ENCODE results near the gene CEP250. TPM values are rescaled to one million over a fixed set of nuclear protein-coding genes. Genes with fewer than 3 reads are reported as not detected.

Gene CEP250
- total and polyA plus RNA-seq, 4 donors, result 16.2 to 32.5 (median 19.9) TPM

- Histone ChIP-seq H3K9me3 (ENCODE audit: control insufficient read depth, low read length) (no peaks in the 10 kb centered on the region), H3K36me3 (ENCODE audit: control insufficient read depth in 1 of 2, insufficient read depth in 2 of 2, low read length in 1 of 2) (no peaks in the 10 kb centered on the region), H3K4me1 (ENCODE audit: control insufficient read depth in 1 of 2, insufficient read depth in 2 of 2, low read length in 2 of 2) (no peaks in the 10 kb centered on the region), H3K4me3 (ENCODE audit: low read length in 2 of 2) (no peak overlapping the region), H3K27me3 (ENCODE audit: control insufficient read depth in 1 of 2, insufficient read depth in 2 of 2, low read length in 1 of 2) (no peaks in the 10 kb centered on the region), H3K27ac (ENCODE audit: low read depth in 1 of 2, low read length in 2 of 2) (no peak overlapping the region)
- intact Hi-C loops (cut with DNase I), result no loop called here
- ATAC-seq (ENCODE audit: low FRiP score), result no peak
- peak; percentile 30 to 52 for DNase-seq
- WGBS, 2 donors, result 70 to 78% methylated on average over 9 to 10 of the region's 10 CpGs
Observed at GRCh38 chr20:35562541-35563110, 107.2 kb downstream of the CEP250 start.

DNA sequence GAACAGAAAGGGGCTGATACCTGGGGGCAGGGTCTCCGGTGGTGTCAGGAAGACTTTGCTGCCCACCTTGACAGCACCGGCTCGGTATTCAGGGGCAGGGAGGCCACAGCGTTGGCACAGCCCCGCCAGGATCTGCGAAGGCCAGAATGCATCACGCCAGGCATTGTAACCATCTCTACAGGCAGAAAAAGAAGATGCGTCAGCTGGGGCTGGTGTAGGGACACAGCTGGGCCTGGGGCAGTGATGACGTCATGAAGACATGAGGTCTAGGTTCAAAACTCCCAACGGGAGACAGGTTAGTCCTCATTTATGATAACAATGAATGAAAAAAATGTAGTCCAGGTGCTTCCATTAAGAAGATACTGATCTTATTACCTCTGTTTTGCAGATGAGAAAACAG is 108.4 kb downstream of the CEP250 start:
- WGBS, 2 donors, result 91 to 94% methylated on average over 10 of the region's 10 CpGs
- Histone ChIP-seq H3K27ac (ENCODE audit: low read depth in 1 of 2, low read length in 2 of 2) (no peak overlapping the region), H3K4me1 (ENCODE audit: control insufficient read depth in 1 of 2, insufficient read depth in 2 of 2, low read length in 2 of 2) (no peaks in the 10 kb centered on the region), H3K4me3 (ENCODE audit: low read length in 2 of 2) (no peak overlapping the region), H3K36me3 (ENCODE audit: control insufficient read depth in 1 of 2, insufficient read depth in 2 of 2, low read length in 1 of 2) (no peaks in the 10 kb centered on the region), H3K9me3 (ENCODE audit: control insufficient read depth, low read length) (no peaks in the 10 kb centered on the region), H3K27me3 (ENCODE audit: control insufficient read depth in 1 of 2, insufficient read depth in 2 of 2, low read length in 1 of 2) (no peaks in the 10 kb centered on the region)
- intact Hi-C loops (cut with DNase I), result no loop called here
- DNase-seq (peak; percentile 15 to 16), ATAC-seq (ENCODE audit: low FRiP score) (no peak)

GRCh38 chr20:35564905-35565304 is 109.5 kb downstream of the CEP250 start:
- no peaks in the 10 kb centered on the region for H3K27me3 ChIP-seq (ENCODE audit: control insufficient read depth in 1 of 2, insufficient read depth in 2 of 2, low read length in 1 of 2)
- ATAC-seq (ENCODE audit: low FRiP score) (no peak), DNase-seq (peak in 1 of 2 donors; percentile 23)
- H3K4me1 ChIP-seq (ENCODE audit: control insufficient read depth in 1 of 2, insufficient read depth in 2 of 2, low read length in 2 of 2), result no peaks in the 10 kb centered on the region
- WGBS, 2 donors, result 92 to 93% methylated on average over 7 of the region's 7 CpGs
- no peaks in the 10 kb centered on the region for H3K9me3 ChIP-seq (ENCODE audit: control insufficient read depth, low read length)
- intact Hi-C loops (cut with DNase I), result no loop called here
- H3K36me3 ChIP-seq (ENCODE audit: control insufficient read depth in 1 of 2, insufficient read depth in 2 of 2, low read length in 1 of 2), result no peaks in the 10 kb centered on the region
- no peak overlapping the region for H3K4me3 ChIP-seq (ENCODE audit: low read length in 2 of 2)
- H3K27ac ChIP-seq (ENCODE audit: low read depth in 1 of 2, low read length in 2 of 2), result no peak overlapping the region

DNA sequence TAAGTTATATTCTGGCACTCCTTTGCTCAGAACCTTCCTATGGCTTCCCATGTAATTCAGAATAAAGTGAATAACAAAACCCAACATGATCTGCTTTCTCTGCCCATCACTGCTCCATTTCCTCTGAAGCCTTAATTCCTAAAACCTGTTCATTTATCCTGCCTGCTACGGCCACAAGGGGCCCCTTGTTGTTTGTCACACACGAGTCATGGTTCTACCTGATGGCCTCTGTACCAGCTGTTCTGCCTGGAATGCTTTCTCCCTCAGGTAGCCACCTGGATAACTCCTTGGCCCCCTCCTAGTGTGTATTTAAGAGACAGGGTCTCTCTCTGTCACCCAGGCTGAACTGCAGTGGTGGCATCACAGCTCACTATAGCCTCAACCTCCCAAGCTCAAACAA is 113.2 kb downstream of the CEP250 start:
- intact Hi-C loops (cut with DNase I), result no loop called here
- peak in 1 of 2 donors; percentile 5 for DNase-seq
- Histone ChIP-seq H3K27me3 (ENCODE audit: control insufficient read depth in 1 of 2, insufficient read depth in 2 of 2, low read length in 1 of 2) (no peaks in the 10 kb centered on the region), H3K27ac (ENCODE audit: low read depth in 1 of 2, low read length in 2 of 2) (no peak overlapping the region), H3K4me1 (ENCODE audit: control insufficient read depth in 1 of 2, insufficient read depth in 2 of 2, low read length in 2 of 2) (no peaks in the 10 kb centered on the region), H3K9me3 (ENCODE audit: control insufficient read depth, low read length) (peaks cover 2% of the 10 kb centered on the region), H3K36me3 (ENCODE audit: control insufficient read depth in 1 of 2, insufficient read depth in 2 of 2, low read length in 1 of 2) (no peaks in the 10 kb centered on the region), H3K4me3 (ENCODE audit: low read length in 2 of 2) (no peak overlapping the region)
- WGBS, 2 donors, result 19 to 21% methylated on average over 2 of the region's 2 CpGs
- ATAC-seq (ENCODE audit: low FRiP score), result no peak

Small RNA genes lying within 50 kb of the gene (microRNA-seq; reads per million reads assigned to microRNA genes)
- 0 to 0.99 reads per million in 2 donors for gene MIR1289-1

Other genes starting within 250 kb of the CEP250 start
- 1 to 10 TPM in 1 of 2 donors, under 1 TPM in 1; 0.52 to 1.2 TPM for gene MMP24, start 228.9 kb upstream of the CEP250 start, total RNA-seq
- under 1 TPM; 0.20 to 0.63 TPM for gene MMP24, start 228.9 kb upstream of the CEP250 start, polyA plus RNA-seq
- 10 to 100 TPM; 58.6 to 79.2 TPM for gene MMP24OS, start 177.5 kb upstream of the CEP250 start, total RNA-seq
- gene MMP24OS, start 177.5 kb upstream of the CEP250 start, polyA plus RNA-seq, result 10 to 100 TPM; 50.8 to 61.4 TPM
- 10 to 100 TPM; 61.0 to 77.7 TPM for gene EIF6, start 170.8 kb upstream of the CEP250 start, total RNA-seq
- 100 to 1,000 TPM in 1 of 2 donors, 10 to 100 TPM in 1; 78.1 to 147 TPM for gene EIF6, start 170.8 kb upstream of the CEP250 start, polyA plus RNA-seq
- not detected for gene FAM83C, start 163.2 kb upstream of the CEP250 start, total RNA-seq
- gene FAM83C, start 163.2 kb upstream of the CEP250 start, polyA plus RNA-seq, result not detected
- gene UQCC1, start 43.6 kb upstream of the CEP250 start, total RNA-seq, result 10 to 100 TPM; 38.6 to 42.9 TPM
- 10 to 100 TPM; 10.8 to 26.8 TPM for gene UQCC1, start 43.6 kb upstream of the CEP250 start, polyA plus RNA-seq
- gene GDF5, start 17.4 kb upstream of the CEP250 start, total RNA-seq, result under 1 TPM; 0.42 to 0.57 TPM
- gene GDF5, start 17.4 kb upstream of the CEP250 start, polyA plus RNA-seq, result under 1 TPM in 1 of 2 donors, not detected in 1; 0.41 TPM
- not detected for gene C20orf173, start 74.1 kb downstream of the CEP250 start, total RNA-seq
- not detected for gene C20orf173, start 74.1 kb downstream of the CEP250 start, polyA plus RNA-seq
- 100 to 1,000 TPM; 140 to 166 TPM for gene ERGIC3, start 86.5 kb downstream of the CEP250 start, total RNA-seq
- 100 to 1,000 TPM; 178 to 254 TPM for gene ERGIC3, start 86.5 kb downstream of the CEP250 start, polyA plus RNA-seq
- 1 to 10 TPM; 3.3 to 6.0 TPM for gene SPAG4, start 160.2 kb downstream of the CEP250 start, total RNA-seq
- 1 to 10 TPM; 3.5 to 3.8 TPM for gene SPAG4, start 160.2 kb downstream of the CEP250 start, polyA plus RNA-seq
- 100 to 1,000 TPM; 176 to 204 TPM for gene CPNE1, start 209.3 kb downstream of the CEP250 start, total RNA-seq
- 100 to 1,000 TPM in 1 of 2 donors, 10 to 100 TPM in 1; 79.0 to 265 TPM for gene CPNE1, start 209.3 kb downstream of the CEP250 start, polyA plus RNA-seq
- gene RBM12, start 209.3 kb downstream of the CEP250 start, total RNA-seq, result 10 to 100 TPM; 73.3 to 79.3 TPM
- gene RBM12, start 209.3 kb downstream of the CEP250 start, polyA plus RNA-seq, result 10 to 100 TPM in 1 of 2 donors, 1 to 10 TPM in 1; 8.5 to 15.5 TPM
- 10 to 100 TPM; 12.6 to 22.1 TPM for gene NFS1, start 243.8 kb downstream of the CEP250 start, total RNA-seq
- 10 to 100 TPM; 10.3 to 28.0 TPM for gene NFS1, start 243.8 kb downstream of the CEP250 start, polyA plus RNA-seq
- 100 to 1,000 TPM in 1 of 2 donors, 10 to 100 TPM in 1; 78.5 to 102 TPM for gene ROMO1, start 243.8 kb downstream of the CEP250 start, total RNA-seq
- 100 to 1,000 TPM; 403 to 629 TPM for gene ROMO1, start 243.8 kb downstream of the CEP250 start, polyA plus RNA-seq

Measured in aorta (tissue), 5 donors.